WTC11 (cell line): ENCODE data around the gene GFRA1.
"Not testable (repeated sequence)": the region's sequence is repeated elsewhere in the genome, so short reads cannot be mapped to it uniquely, and the experiment has no call there.

Source experiments
- ATF1 ChIP-seq: sonication (generic); formaldehyde crosslinking; IDR thresholded peaks from 2 replicates; pipeline ENCODE4 v1.8.1; 2023; ENCODE audit warnings: mild to moderate bottlenecking, moderate library complexity, missing genetic modification reagents
- E2F5 ChIP-seq: sonication (generic); formaldehyde crosslinking; IDR thresholded peaks from 2 replicates; pipeline ENCODE4 v1.8.1; 2022; ENCODE audit warnings: mild to moderate bottlenecking, moderate library complexity, missing genetic modification reagents
- MYBL2 ChIP-seq: sonication (generic); formaldehyde crosslinking; IDR thresholded peaks from 2 replicates; pipeline ENCODE4 v1.8.1; 2023; ENCODE audit warnings: mild to moderate bottlenecking, moderate library complexity, missing genetic modification reagents
- TEAD4 ChIP-seq: sonication (generic); formaldehyde crosslinking; IDR thresholded peaks from 2 replicates; pipeline ENCODE4 v1.8.0; 2022; ENCODE audit warnings: mild to moderate bottlenecking, missing genetic modification reagents
- USF2 ChIP-seq: sonication (generic); formaldehyde crosslinking; IDR thresholded peaks from 2 replicates; pipeline ENCODE4 v1.8.1; 2023; ENCODE audit warnings: mild to moderate bottlenecking, missing genetic modification reagents, moderate library complexity
- TF ChIP-seq, protein P1 (sequence below): fragments of 200-600 bp; IDR thresholded peaks from 2 replicates; pipeline ENCODE4 v1.8.0; 2022; ENCODE audit warnings: antibody characterized with exemption

- not testable (repeated sequence) for TF ChIP-seq TEAD4, USF2, MYBL2, ATF1, E2F5 (CRISPR knock-in tag)
- TF ChIP-seq, protein P1, sequence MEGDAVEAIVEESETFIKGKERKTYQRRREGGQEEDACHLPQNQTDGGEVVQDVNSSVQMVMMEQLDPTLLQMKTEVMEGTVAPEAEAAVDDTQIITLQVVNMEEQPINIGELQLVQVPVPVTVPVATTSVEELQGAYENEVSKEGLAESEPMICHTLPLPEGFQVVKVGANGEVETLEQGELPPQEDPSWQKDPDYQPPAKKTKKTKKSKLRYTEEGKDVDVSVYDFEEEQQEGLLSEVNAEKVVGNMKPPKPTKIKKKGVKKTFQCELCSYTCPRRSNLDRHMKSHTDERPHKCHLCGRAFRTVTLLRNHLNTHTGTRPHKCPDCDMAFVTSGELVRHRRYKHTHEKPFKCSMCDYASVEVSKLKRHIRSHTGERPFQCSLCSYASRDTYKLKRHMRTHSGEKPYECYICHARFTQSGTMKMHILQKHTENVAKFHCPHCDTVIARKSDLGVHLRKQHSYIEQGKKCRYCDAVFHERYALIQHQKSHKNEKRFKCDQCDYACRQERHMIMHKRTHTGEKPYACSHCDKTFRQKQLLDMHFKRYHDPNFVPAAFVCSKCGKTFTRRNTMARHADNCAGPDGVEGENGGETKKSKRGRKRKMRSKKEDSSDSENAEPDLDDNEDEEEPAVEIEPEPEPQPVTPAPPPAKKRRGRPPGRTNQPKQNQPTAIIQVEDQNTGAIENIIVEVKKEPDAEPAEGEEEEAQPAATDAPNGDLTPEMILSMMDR = not testable (repeated sequence)
Measured at GRCh38 chr10:116053009-116053730, 219.8 kb downstream of the GFRA1 start.
